Measurements from ENCODE around the gene TMEM115.

TMEM115 gene

DNA sequence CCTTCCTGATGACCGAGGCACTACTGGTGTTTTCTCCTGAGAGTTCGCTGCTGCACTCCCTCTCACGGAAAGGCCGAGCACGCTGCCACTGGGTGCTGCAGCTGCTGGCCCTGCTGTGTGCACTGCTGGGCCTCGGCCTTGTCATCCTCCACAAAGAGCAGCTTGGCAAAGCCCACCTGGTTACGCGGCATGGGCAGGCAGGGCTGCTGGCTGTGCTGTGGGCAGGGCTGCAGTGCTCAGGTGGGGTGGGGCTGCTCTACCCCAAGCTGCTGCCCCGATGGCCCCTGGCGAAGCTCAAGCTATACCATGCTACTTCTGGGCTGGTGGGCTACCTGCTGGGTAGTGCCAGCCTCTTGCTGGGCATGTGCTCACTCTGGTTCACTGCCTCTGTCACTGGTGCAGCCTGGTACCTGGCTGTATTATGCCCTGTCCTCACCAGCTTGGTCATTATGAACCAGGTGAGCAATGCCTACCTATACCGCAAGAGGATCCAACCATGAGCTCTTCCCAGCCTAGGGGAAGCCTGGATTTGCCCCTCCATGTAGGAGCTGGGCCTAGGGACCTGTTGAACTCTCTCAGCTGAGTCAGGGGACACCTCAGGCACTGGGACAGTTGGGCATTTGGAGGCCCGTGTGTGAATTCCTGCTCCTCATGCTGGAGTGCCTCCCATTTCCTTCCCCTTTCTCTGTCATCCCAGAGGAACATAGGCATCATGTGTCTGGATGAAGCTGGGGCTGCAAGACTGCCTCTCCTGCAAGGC lies 5.9 kb downstream of the TMEM115 start:
- no peak for DNase-seq (ENCODE audit: low read depth in 2 of 2)

DNA sequence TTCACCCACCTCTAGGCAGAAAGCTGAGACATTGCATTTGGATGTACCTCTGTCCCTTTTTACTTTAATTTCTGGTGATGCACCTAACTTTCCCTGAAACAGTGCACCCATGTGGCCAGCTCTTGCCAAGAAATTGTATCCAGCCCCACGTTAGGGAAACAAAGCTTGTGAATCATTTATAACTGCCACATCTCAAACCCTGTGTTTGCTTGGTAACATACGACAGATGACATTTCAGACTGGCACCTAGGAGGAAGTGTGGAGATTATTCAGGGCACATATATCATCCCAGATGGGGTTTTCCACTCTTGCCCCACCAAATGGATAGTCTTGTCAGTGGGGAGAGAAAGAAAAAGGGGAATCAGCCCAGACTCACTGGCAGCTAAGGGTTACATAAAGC lies 6.5 kb downstream of the TMEM115 start:
- DNase-seq (ENCODE audit: low read depth in 2 of 2): no peak

DNA sequence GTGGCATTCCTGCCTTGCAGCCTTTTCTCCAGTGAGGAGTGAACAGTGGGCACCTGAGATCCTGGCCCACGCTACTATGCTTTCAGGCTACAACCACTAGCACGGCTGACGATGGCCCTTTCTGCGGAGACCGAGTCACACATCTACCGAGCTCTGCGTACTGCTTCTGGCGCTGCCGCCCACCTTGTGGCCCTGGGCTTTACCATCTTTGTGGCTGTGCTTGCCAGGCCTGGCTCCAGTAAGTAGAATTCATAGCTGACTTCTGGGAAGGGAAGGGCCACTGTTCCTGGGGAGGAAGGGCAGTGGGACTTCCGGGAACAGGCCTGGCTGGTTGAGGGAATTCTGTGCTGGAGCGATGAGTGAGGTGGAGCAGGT lies 8.0 kb downstream of the TMEM115 start:
- no peak for DNase-seq (ENCODE audit: low read depth in 2 of 2)

DNA sequence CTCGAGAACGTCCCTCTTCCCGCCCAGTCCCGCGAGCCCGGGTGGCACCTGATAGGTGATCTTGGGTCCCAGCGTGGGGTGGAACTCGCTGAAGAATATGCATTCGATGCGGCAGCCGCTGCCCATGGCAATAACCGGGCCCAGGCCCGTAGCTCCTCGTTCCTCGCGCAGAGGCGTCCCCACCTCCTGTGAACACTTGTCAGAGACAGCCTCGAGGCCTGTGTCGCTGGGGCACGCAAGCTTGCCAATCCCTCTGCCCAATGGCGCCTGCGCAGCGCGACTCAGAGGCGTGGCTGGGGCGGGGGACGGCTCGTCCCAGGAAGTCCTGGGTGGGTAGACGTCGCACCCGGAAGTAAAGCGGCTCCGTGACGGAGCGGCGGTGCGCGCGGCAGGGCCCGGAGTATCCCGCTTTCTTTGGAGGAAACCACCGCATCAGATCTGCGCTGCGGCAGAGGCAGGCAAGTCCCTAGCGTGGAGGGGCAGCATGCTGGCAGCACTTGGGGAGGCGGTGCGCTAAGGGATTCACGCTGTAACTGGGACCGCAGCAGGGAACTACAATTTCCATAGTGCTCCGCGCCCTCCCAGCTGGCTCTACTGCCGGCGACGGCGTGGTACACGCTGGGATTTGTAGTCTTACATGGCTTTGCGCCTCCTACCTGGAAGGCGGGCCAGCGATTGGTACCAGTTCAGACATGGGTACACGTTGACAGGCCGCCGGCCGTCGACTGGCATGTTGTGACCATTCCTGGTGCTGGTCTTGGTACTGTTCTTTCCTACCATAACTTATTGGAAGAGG lies 8.6 kb downstream of the TMEM115 start, which contains the start of the genes CYB561D2 and NPRL2:
Gene CYB561D2 (plus strand): TSS at position 336 of the 796 bp plus-strand sequence. CDS start 572 bp downstream, outside the sequence.
Gene NPRL2 (minus strand): TSS at position 249 of the 796 bp plus-strand sequence. CDS start 123 bp downstream, at position 126.
- DNase-seq (ENCODE audit: low read depth in 2 of 2): peak; percentile 98 to 99

DNA sequence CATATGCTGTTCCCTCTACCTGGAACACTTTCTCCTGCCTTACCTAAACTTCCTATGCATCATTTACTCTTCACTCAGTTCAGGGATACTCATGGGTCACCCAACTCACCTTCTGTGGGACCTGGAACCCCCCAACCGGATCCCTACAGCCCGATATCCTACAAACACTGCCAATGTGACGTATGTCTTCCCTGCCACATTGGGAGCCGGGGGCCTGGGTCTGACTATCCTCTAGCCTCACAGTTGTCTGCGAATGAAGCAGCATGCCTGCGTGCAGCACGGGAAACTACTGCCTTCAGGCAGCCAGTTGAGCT lies 9.2 kb downstream of the TMEM115 start:
- no peak for DNase-seq (ENCODE audit: low read depth in 2 of 2)

DNA sequence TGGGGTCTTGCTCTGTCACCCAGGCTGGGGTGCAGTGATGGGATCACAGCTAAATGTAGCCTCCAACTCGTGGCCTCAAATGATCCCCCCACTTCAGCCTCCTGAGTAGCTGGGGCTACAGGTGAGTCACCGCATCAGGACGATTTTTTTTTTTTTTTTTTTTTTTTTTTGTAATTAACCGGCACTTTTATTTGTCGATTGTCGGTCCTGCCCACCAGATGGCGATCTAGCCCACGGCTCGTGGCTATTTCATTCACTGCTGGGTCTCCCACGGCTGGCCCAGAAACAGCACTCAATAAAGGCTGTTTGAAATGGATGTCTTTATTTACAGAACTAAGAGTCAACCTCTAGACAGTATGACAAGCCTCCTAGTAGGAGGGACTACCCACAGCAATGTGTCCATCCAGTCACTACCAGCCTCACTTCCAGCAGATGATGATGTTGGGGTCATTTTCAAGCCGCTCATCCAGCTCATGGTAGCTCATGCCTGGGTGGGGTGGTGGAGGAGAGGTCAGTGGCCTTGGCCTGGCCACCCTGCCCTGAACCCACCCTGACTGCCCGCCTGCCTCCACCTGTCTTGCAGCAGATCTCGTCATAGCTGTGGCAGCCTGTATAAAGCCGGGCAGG lies 12.0 kb downstream of the TMEM115 start:
- peak; percentile 43 to 67 for DNase-seq (ENCODE audit: low read depth in 2 of 2)

DNA sequence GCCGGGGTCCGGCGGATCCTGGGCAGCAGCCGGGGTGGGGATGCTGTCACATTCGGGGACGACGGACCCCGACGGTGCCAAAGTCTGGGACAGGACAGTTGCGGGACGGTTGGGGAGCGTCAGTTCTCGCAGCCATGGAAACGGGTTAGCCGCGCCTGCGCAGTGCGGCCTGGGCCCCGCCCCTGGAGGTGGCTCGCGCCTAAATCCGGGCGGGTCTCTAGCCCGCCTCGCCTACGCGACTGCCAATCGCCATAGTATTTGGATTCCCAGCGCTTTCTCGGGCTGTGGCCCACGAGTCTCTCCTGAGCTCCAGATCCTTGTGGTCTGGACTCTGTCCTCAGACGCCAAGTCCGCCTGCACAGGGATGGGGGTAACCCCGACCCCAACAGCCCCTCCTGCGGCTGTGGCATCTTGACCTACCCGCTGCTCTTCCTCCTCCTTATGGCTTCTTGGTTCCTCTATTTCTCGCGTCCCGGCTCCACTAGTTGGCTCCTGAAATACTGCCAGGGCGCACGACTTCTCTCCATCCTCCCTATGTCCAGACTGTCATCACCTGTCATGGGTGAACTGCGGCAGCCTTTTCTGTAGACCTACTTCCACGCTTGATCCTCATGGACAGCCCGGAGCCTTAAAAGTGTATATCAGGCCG lies 13.6 kb downstream of the TMEM115 start, which contains the start of gene ZMYND10:
Gene ZMYND10 (minus strand): TSS at position 147 of the 649 bp plus-strand sequence. CDS start 153 bp downstream, outside the sequence.
- DNase-seq (ENCODE audit: low read depth in 2 of 2): peak; percentile 51 to 78

DNA sequence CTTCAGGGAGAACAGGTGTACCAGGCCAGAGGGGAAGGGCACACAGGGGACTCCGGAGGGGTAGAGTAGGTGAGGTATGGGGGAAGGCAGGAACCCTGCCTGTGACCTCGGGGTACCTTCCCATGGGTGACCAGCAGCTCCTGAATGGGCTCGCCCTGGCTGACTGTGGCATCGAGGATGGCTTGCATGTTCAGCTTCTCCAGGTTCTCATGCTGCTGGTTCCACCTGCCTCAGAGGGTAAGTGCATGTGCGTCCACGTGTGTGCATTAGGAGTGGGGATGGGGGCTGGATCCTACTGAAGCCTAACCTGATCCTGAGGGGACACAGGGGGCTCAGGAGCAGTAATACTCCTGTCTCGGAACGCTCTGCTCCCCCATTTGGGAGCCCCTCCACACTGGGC lies 14.3 kb downstream of the TMEM115 start:
- no peak for DNase-seq (ENCODE audit: low read depth in 2 of 2)

DNA sequence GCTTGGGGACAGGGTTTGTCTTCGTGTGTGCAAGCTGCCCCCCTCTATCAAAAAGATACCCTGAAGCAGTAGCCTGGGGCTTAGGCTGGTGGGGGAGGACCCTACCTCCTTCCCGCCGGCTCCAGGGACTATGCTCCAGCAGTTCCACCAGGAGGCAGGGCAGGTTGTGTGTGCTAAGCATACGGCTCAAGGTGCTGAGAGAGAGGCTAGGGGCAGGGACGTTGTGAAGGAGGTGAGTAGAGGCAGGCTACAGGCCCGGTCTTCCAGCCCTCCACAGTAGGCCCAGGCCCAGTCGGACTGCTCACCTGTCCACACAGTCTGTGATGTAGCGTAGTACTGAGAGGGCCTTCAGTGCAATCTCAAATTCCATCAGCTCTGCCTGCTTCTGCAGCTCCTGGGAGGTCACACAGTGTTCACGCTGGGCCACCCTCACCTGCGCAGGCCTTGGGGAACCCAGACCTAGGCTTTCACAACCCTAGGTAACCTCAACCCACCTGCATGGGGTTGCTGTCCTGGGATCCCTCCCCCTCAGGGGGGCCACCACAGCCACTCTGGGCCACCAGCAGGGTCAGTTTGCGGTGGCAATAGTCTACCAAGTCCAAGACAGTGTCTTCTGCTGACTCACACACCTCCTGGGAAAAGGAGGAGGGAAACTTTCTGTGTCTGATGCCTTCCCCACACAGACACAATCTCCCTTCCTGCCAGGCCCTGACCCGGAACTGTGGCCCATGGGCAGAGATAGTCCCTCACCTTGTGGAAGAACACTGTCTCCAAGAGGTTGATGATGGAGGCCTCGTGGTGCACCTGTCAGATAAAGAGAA lies 16.3 kb downstream of the TMEM115 start:
- DNase-seq (ENCODE audit: low read depth in 2 of 2): no peak

DNA sequence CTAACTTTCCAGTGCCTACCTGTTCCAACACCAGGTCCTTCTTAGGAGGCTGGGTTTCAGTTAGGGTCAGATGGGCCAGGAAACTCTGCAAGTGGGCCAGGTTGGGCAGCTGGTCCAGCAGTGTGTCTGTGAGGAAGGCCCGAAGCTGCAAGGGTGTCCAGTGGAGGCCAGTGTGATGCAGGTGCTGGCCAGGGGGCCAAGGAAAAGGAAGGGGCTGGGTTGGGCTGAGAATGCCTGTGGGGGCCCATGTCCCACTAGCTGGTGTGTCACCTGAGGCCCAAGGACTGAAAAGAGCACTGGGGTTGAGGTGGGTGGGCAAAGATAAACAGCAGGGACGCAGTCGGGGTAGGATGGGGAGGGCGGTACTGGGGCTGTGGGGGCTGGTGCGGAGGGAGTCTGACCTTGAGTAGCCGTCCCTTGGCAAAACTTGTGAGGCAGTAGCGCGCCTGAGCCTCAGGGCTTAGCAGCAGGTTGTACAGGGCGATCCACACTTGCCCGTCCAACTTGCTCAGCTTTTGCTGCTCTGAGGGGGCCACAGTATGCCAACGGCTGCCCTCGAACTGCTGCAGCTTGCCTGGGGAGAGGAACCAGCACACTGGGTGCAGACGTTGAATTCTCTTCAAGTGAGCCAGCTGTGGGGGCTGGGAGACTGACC lies 17.2 kb downstream of the TMEM115 start:
- no peak for DNase-seq (ENCODE audit: low read depth in 2 of 2)

DNA sequence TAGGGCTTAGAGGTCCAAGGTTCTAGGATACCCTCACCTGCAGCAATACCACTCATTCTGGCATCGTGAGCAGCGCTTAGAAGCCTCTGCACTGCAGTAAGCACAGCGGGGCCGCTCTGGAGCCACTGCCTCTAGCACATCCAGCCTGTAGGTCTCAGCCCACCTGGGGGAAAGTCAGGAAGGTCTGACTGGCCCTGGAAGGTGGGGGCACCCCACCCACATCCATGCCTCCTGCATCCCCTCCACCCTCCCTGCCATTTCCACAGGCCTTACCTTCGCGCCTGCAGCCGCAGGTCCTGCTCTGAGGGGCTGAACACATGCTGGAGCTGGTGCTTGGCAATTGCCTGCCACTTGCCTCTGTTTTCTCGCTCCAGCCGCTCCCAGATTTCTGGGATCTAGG lies 17.8 kb downstream of the TMEM115 start:
- no peak for DNase-seq (ENCODE audit: low read depth in 2 of 2)

DNA sequence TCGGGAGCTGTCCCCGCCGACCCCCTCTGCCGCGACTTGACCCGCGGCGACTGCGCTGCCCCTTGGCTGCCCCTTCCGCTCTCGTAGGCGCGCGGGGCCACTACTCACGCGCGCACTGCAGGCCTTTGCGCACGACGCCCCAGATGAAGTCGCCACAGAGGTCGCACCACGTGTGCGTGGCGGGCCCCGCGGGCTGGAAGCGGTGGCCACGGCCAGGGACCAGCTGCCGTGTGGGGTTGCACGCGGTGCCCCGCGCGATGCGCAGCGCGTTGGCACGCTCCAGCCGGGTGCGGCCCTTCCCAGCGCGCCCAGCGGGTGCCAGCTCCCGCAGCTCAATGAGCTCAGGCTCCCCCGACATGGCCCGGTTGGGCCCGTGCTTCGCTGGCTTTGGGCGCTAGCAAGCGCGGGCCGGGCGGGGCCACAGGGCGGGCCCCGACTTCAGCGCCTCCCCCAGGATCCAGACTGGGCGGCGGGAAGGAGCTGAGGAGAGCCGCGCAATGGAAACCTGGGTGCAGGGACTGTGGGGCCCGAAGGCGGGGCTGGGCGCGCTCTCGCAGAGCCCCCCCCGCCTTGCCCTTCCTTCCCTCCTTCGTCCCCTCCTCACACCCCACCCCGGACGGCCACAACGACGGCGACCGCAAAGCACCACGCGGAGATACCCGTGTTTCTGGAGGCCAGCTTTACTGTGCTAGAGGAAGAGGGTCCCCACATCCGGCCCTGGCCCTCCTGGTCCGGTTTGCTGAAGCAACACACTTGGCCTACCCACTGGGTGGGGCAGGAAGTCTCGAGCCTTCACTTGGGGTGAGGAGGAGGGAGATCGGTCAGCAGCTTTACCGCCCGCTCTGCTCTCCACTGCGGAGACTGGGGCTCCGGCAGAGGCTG lies 18.6 kb downstream of the TMEM115 start, which contains the start of gene RASSF1:
Gene RASSF1 (minus strand): TSS at position 389 of the 882 bp plus-strand sequence. CDS start 31 bp downstream, at position 358.
- peak in 1 of 2 experiments; percentile 76 for DNase-seq (ENCODE audit: low read depth in 2 of 2)

DNA sequence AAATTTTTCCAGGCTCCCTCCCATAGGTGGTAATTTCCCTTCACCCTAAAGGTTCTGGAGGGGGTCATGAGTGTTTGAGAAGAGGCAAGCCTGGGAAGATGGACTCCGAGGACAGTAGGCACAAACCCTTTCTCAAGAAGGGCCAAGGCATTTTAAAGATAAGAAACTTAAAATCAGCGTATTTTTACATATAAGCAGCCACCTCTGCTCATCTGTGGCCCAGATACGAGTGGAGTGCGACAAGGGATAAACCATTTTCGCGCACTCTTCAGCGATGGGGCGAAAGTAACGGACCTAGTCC lies 19.2 kb downstream of the TMEM115 start:
- no peak for DNase-seq (ENCODE audit: low read depth in 2 of 2)

DNA sequence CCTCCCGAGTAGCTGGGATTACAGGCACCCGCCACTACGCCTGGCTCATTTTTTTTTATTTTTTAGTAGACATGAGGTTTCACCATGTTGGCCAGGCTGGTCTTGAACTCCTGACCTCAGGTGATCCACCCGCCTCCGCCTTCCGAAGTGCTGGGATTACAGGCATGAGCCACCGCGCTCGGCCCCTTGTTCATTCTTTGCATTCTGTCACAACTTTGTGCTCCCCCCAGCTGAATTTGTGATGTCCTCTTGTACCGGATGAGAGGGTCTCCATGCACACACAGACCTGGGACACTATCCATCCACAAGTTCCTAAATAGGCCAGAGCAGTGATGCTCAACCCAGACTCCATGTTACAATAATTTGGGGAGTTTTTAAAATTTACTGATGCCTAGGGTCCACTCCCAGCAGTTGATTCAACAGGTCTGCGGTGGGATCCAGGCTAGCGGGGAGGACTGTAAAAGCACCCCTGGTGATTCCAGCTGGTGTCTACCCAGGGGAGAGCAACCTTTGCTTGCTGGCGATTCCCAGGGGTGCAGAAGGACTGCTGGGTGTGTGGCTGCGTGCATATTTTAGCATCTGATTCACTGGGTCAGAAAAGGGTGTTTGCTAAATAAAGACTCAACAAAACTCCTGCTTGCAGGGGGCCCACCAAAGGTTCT lies 19.7 kb downstream of the TMEM115 start:
- DNase-seq (ENCODE audit: low read depth in 2 of 2): no peak

DNA sequence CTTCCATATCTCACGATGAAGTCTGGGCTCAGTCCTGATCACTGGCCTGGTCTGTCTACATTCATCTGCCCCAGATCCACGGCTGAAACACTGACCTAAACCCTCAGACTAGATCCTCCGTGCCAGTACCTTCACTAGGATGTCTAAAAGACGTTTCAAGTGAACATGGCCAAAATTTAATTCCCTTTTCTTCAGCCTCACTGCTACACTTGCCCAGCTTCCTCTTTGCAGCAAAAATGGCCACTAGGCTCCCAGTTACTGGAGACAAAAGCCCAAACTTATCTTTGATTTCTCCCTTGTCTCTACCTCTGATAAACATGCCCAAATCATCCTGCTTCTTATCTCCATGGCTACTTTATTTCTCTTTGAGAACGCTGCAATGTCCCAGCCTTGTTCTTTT lies 20.4 kb downstream of the TMEM115 start:
- DNase-seq (ENCODE audit: low read depth in 2 of 2): no peak

DNA sequence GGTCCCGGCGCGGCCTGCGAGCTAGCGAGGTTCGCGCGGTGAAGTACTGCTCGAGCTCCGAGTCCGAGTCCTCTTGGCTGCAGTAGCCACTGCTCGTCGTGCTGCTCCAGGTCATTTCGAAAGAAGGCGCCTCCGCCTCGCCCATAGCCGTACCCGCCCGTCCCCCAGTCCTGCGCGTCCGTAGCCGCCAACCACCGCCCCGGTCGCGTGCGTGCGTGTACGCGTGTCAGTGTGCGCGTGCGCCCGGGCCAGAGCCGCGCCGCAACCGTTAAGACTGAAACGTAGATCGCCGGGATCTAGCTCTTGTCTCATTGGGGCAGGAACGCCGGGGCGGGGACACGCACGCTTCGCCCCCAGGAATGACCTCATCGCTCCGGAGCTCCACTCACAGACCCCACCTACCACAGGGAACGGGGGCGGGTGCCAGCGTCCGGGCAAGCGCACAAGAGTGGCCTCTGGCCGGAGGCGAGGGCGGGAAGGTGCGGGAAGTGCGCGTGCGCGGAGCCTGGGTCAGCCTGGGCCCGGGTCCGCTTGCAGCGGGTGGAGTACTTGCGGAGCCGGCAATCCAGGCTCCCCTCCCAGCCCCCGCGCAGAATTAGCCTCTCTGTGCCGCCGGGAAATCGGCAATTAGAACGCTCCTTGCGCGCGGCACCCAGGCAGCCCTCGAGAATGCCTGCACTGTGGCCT lies 22.0 kb downstream of the TMEM115 start:
- peak; percentile 91 to 97 for DNase-seq (ENCODE audit: low read depth in 2 of 2)

DNA sequence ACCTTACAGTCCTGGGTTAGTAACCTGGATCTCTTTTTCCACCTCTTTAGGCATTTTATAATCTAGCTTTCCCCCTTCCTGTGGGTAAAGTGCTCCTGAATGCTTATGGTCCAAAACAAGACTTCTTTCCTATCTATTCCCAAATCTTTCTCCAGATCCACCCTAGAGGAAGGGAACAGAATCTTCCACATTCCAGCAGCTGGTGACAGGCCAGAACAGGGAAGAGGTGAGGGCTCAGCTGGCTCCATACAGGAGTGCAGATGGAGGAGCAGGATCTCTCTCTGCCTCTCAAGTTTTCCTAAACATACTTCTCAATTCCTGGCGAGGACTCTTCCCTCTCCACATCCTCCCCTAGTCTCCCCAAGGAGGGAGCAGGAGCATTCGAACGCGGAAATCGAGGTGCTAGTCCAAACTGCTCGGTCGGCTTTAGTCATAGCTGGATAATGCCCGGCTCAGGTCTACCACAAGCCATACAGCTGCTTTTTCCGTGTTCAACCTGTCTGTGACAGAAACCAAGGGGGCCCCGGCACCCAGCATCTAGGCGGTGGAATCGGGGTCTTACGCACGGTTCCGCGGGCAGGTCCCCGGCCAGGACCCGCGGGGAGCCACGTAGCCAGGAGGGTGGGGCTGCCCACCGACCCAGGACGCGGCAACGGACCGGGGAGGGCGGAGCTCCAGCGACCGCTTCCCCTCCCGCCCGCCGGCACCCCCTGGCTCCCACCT lies 22.7 kb downstream of the TMEM115 start:
- peak in 1 of 2 experiments; percentile 44 for DNase-seq (ENCODE audit: low read depth in 2 of 2)

Data from stimulated activated CD4-positive, alpha-beta T cell treated with anti-CD3 and anti-CD28 coated beads, Interleukin-12 subunit alpha, Interleukin-12 subunit beta, amount 100 ng/mL, for 24 hours (primary cell).